ENCODE measurements around the gene FAM227B.

FAM227B gene

GRCh38 chr15:49286649-49287404 is 333.8 kb downstream of the FAM227B start:
- FAIRE-seq (no peak), DNase-seq (ENCODE audit: insufficient read length, low spot score) (no peak)
- no peak for TF ChIP-seq POLR2A (IDR thresholded peaks at IDR 0.05; ENCODE audit: low read depth, low read length)

- DNase-seq (ENCODE audit: insufficient read length, low spot score), result no peak
- TF ChIP-seq POLR2A (IDR thresholded peaks at IDR 0.05; ENCODE audit: low read depth, low read length), result no peak
- no peak for FAIRE-seq
Measured at GRCh38 chr15:49282366-49282765, 338.3 kb downstream of the FAM227B start.

GRCh38 chr15:49279521-49280456 is 340.8 kb downstream of the FAM227B start:
- DNase-seq (ENCODE audit: insufficient read length, low spot score) (no peak), FAIRE-seq (no peak)
- no peak for TF ChIP-seq POLR2A (IDR thresholded peaks at IDR 0.05; ENCODE audit: low read depth, low read length)

GRCh38 chr15:49278751-49279150 is 341.9 kb downstream of the FAM227B start:
- TF ChIP-seq POLR2A (IDR thresholded peaks at IDR 0.05; ENCODE audit: low read depth, low read length), result no peak
- DNase-seq (ENCODE audit: insufficient read length, low spot score) (no peak), FAIRE-seq (no peak)
